Measurements from ENCODE around the gene TRIM62.

TRIM62 gene

DNA sequence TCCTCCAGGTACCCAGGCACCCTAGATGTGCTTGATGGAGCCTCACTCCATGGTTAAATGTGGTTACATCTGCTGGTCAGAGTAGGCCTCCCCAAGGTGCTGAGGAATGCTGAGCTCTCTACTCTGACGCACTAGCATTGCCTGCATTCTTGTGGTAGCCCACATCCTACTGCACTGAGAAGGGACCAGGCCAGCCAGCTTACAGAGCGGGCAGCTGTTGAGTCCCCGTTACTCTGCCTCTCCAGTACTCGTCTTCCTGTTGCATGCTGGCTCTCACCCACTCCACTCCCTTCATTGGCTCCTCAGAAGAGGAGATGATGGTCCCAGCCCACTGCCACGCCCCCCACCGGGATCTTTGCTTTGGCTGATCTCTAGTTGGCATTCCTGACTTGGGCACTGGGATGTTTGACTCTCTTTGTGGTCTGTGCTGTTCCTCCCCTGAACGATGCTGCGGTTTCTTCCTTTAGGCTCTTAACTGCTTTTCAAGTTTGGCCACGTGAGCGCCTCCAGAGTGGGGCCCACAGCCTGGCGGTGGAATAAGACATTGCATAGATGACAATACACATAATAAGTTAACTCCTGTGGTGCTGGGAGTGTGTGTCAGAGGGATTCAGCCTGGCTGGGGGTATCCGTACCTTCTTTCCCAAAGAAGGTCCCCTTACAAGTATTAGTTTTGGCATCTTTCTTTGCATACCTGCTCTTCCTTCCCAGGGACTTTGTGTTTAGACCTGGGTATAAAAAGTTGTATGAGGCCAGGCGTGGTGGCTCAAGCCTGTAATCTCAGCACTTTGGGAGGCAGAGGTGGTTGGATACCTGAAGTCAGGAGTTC lies 82.3 kb downstream of the TRIM62 start:
- in situ Hi-C loops (cut with HindIII; ENCODE audit: low sequenced_read_pairs): no loop called here
- TF ChIP-seq, protein P1, sequence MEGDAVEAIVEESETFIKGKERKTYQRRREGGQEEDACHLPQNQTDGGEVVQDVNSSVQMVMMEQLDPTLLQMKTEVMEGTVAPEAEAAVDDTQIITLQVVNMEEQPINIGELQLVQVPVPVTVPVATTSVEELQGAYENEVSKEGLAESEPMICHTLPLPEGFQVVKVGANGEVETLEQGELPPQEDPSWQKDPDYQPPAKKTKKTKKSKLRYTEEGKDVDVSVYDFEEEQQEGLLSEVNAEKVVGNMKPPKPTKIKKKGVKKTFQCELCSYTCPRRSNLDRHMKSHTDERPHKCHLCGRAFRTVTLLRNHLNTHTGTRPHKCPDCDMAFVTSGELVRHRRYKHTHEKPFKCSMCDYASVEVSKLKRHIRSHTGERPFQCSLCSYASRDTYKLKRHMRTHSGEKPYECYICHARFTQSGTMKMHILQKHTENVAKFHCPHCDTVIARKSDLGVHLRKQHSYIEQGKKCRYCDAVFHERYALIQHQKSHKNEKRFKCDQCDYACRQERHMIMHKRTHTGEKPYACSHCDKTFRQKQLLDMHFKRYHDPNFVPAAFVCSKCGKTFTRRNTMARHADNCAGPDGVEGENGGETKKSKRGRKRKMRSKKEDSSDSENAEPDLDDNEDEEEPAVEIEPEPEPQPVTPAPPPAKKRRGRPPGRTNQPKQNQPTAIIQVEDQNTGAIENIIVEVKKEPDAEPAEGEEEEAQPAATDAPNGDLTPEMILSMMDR (IDR thresholded peaks at IDR 0.05; ENCODE audit: low read depth, low read length, missing control alignments): peak; percentile 76
- peak; percentile 100 for DNase-seq (ENCODE audit: low read depth)
- H3K4me3 ChIP-seq (ENCODE audit: low read depth, low read length): no peak overlapping the region

DNA sequence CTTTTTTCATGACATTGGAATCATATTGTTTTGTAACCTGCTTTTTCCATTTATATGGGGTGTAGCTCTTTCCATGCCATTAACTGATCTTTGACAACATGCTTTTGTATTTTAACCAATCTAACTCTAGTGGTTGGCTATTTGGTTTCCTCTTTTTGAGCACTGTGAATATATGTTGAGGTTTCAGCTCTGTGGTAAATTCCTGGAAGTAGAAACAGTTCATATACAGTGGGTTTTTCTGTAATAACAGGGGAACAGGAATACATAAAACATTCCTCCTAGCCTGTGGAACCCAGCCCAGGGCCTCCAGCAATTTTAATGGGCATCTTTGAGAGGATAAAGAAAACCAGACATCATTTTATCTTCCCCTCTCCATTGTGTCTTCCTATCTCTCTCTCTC lies 83.5 kb downstream of the TRIM62 start:
- DNase-seq (ENCODE audit: low read depth): peak; percentile 84
- in situ Hi-C loops (cut with HindIII; ENCODE audit: low sequenced_read_pairs): no loop called here
- no peak overlapping the region for H3K4me3 ChIP-seq (ENCODE audit: low read depth, low read length)
- TF ChIP-seq, protein P1 (IDR thresholded peaks at IDR 0.05; ENCODE audit: low read depth, low read length, missing control alignments): no peak

DNA sequence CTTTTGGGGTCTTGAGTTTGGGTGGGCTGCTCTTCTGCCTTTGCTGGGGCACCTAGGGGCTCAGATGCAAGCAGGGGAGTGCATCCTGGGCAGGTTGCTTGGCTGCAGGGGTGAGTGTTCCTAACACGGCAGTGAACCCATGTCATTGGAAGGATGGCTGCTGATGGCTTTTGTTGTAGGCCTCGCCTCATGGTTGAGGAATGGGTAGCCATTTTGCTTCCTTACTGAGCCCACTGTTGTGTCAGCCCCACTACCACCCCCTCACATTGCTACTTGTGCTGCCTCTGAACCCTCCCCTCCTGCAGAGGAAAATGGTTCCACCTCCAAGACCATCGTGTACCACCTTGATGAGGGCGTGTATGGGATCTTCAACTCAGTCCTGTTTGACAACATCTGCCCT lies 84.1 kb downstream of the TRIM62 start:
- no peak for DNase-seq (ENCODE audit: low read depth)
- H3K4me3 ChIP-seq (ENCODE audit: low read depth, low read length): no peak overlapping the region
- TF ChIP-seq, protein P1 (IDR thresholded peaks at IDR 0.05; ENCODE audit: low read depth, low read length, missing control alignments): no peak
- in situ Hi-C loops (cut with HindIII; ENCODE audit: low sequenced_read_pairs): no loop called here

DNA sequence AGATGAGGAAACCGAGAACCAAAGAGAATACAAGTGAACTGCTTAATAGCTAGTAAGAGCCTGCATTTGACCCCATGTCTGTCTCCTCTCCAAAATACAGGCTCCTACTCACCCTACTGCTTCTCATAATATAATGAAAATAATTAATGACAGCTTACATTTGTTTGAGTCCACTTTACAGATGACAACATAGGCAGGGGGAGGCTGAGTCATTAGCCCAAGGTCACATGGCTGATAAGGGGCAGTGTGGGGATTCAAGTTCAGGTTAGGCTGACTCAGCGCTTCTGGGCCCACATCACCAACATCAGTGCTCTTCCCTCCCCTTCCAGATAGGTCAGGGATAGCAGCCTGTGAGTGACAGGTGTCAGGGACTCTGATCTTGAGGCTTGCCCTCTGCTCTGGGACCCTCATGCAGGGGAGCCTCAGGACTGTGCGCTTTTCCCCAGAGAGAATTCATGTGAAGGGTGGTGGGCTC lies 84.7 kb downstream of the TRIM62 start:
- TF ChIP-seq, protein P1 (IDR thresholded peaks at IDR 0.05; ENCODE audit: low read depth, low read length, missing control alignments): no peak
- in situ Hi-C loops (cut with HindIII; ENCODE audit: low sequenced_read_pairs): no loop called here
- no peak for DNase-seq (ENCODE audit: low read depth)
- H3K4me3 ChIP-seq (ENCODE audit: low read depth, low read length): no peak overlapping the region

DNA sequence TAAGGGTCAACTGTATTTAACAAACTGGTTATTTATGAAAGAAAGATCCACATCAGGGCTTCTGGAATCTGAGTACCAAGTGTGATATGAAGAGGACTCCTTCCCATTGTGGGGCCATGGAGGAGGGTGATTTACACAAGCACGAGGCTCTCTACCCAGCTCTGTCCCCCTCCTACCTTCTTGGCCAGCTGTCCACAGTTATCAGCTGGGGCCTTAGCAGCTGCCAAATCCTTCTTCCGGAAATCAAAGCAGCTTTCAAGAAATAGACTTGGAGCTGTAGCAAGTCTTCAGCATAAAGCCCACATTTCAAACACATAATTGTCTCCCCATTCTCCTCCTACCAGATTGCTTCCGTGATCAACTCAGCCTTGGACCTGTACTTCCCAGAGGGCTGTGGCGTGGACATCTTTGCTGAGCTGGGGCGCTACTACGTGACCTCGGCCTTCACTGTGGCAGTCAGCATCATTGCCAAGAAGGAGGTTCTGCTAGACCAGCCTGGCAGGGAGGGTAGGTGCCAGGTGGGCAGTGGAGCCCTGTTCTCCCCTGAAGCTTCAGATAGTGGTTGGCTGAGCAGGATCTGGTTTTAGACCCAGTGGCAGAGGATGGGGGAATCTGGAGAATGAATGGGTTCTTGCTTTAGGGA lies 85.4 kb downstream of the TRIM62 start:
- TF ChIP-seq, protein P1 (IDR thresholded peaks at IDR 0.05; ENCODE audit: low read depth, low read length, missing control alignments): no peak
- in situ Hi-C loops (cut with HindIII; ENCODE audit: low sequenced_read_pairs): no loop called here
- DNase-seq (ENCODE audit: low read depth): no peak
- H3K4me3 ChIP-seq (ENCODE audit: low read depth, low read length): no peak overlapping the region

All from astrocyte of the cerebellum (primary cell).